Ishikawa (cell line): ENCODE results near the gene DOCK2.

Source experiments
- CEBPB ChIP-seq: IDR thresholded peaks from 2 replicates; pipeline ENCODE4 v1.6.1; 2012
- CREB1 ChIP-seq: IDR thresholded peaks from 2 replicates; pipeline ENCODE4 v1.6.1; 2012; ENCODE audit warnings: low read depth
- EGR1 ChIP-seq: IDR thresholded peaks from 2 replicates; pipeline ENCODE4 v1.6.1; 2012
- EP300 ChIP-seq: IDR thresholded peaks from 2 replicates; pipeline ENCODE4 v1.6.1; 2012; ENCODE audit warnings: borderline replicate concordance
- FOXM1 ChIP-seq: IDR thresholded peaks from 2 replicates; pipeline ENCODE4 v1.6.1; 2012; ENCODE audit warnings: low read depth, borderline replicate concordance
- NFIC ChIP-seq: IDR thresholded peaks from 2 replicates; pipeline ENCODE4 v1.6.1; 2012
- RAD21 ChIP-seq: IDR thresholded peaks from 2 replicates; pipeline ENCODE4 v1.6.1; 2012; ENCODE audit warnings: low read depth
- TAF1 ChIP-seq: IDR thresholded peaks from 2 replicates; pipeline ENCODE4 v1.6.1; 2012; ENCODE audit warnings: low read depth, mild to moderate bottlenecking
- TCF12 ChIP-seq: IDR thresholded peaks from 2 replicates; pipeline ENCODE4 v1.6.1; 2012; ENCODE audit warnings: low read depth
- TEAD4 ChIP-seq: IDR thresholded peaks from 2 replicates; pipeline ENCODE4 v1.6.1; 2012
- YY1 ChIP-seq: IDR thresholded peaks from 2 replicates; pipeline ENCODE4 v1.6.1; 2012; ENCODE audit warnings: low read depth
- ZBTB7A ChIP-seq: IDR thresholded peaks from 2 replicates; pipeline ENCODE4 v1.6.1; 2012; ENCODE audit warnings: low read depth
- TF ChIP-seq, protein P1 (sequence below): IDR thresholded peaks from 2 replicates; pipeline ENCODE4 v1.6.1; 2012
- TF ChIP-seq, protein P2 (sequence below): IDR thresholded peaks from 2 replicates; pipeline ENCODE4 v1.6.1; 2012; ENCODE audit warnings: low read depth, mild to moderate bottlenecking
- TF ChIP-seq, protein P3 (sequence below): IDR thresholded peaks from 2 replicates; pipeline ENCODE4 v1.6.1; 2012

Gene DOCK2

DNA sequence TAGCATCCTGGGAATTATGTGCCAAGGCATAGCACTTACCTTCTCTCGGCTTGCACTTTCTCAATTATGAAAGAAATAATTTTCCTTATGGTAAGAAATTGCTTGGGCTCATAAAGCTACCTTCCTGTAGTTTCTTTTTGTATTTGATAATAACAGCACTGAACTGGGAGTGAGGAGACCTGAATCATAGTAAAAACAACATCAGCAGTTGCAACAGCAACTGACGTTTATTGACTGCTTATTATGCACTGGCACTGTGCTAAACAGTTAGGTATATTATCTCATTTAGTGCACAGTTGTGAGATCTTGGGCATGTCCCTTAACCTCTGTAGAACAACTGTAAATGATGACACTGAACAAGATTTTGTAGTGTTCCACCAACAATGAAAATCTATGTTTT lies 135.2 kb downstream of the DOCK2 start:
- TF ChIP-seq YY1 (no peak), NFIC (no peak), FOXM1 (no peak), TEAD4 (no peak)
- TF ChIP-seq, protein P1, sequence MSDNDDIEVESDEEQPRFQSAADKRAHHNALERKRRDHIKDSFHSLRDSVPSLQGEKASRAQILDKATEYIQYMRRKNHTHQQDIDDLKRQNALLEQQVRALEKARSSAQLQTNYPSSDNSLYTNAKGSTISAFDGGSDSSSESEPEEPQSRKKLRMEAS: no peak

DNA sequence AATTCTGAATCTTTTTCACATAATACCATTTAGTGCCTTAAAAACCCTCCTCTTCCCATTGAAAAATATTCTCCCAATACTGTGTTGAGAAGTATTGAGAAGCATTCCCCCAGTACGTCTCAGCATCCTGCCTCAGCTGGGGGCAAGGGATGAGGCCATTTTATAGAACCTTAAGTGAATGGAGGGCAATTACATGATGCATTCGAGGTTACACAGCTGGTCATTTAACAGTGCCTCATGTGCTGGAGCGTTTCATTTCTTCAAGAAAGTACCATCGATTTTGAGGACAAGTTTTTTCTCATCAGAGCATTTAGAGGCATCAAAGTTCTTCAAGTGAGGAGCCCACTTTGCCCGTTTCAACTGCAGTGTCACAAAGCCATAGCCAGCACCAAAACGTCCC lies 135.6 kb downstream of the DOCK2 start:
- TF ChIP-seq, protein P2, sequence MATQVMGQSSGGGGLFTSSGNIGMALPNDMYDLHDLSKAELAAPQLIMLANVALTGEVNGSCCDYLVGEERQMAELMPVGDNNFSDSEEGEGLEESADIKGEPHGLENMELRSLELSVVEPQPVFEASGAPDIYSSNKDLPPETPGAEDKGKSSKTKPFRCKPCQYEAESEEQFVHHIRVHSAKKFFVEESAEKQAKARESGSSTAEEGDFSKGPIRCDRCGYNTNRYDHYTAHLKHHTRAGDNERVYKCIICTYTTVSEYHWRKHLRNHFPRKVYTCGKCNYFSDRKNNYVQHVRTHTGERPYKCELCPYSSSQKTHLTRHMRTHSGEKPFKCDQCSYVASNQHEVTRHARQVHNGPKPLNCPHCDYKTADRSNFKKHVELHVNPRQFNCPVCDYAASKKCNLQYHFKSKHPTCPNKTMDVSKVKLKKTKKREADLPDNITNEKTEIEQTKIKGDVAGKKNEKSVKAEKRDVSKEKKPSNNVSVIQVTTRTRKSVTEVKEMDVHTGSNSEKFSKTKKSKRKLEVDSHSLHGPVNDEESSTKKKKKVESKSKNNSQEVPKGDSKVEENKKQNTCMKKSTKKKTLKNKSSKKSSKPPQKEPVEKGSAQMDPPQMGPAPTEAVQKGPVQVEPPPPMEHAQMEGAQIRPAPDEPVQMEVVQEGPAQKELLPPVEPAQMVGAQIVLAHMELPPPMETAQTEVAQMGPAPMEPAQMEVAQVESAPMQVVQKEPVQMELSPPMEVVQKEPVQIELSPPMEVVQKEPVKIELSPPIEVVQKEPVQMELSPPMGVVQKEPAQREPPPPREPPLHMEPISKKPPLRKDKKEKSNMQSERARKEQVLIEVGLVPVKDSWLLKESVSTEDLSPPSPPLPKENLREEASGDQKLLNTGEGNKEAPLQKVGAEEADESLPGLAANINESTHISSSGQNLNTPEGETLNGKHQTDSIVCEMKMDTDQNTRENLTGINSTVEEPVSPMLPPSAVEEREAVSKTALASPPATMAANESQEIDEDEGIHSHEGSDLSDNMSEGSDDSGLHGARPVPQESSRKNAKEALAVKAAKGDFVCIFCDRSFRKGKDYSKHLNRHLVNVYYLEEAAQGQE: no peak
- TF ChIP-seq RAD21 (no peak), TEAD4 (no peak), CREB1 (no peak), TCF12 (no peak), EP300 (no peak), EGR1 (no peak)
- TF ChIP-seq, protein P1: no peak
- TF ChIP-seq, protein P3, sequence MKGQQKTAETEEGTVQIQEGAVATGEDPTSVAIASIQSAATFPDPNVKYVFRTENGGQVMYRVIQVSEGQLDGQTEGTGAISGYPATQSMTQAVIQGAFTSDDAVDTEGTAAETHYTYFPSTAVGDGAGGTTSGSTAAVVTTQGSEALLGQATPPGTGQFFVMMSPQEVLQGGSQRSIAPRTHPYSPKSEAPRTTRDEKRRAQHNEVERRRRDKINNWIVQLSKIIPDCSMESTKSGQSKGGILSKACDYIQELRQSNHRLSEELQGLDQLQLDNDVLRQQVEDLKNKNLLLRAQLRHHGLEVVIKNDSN: no peak

DNA sequence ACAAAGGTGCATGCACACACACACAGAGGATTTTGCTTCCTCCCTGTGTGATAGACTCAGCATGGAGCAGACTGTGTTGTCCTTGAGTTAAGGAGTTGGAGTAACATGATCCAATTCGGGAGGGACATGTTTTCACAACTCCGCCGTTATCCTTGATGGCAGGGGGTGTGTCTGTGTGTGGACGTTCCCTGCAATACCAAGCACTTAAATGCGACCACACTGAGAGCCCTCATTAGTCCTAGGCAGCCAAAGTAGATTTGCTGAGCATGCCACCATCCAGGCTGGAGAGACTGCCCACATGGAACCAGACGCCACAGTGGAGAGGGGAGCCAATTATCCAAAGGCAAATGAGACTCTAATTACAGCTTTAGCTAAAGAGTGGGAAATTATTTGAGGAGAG lies 140.1 kb downstream of the DOCK2 start:
- TF ChIP-seq TAF1: no peak
- TF ChIP-seq NFIC: no peak
- no peak for TF ChIP-seq TCF12
- no peak for TF ChIP-seq RAD21
- no peak for TF ChIP-seq EP300
- TF ChIP-seq, protein P3: no peak
- no peak for TF ChIP-seq CEBPB
- no peak for TF ChIP-seq FOXM1
- no peak for TF ChIP-seq TEAD4
- no peak for TF ChIP-seq YY1
- TF ChIP-seq CREB1: no peak
- TF ChIP-seq, protein P1: no peak
- TF ChIP-seq EGR1: no peak
- TF ChIP-seq, protein P2: no peak

DNA sequence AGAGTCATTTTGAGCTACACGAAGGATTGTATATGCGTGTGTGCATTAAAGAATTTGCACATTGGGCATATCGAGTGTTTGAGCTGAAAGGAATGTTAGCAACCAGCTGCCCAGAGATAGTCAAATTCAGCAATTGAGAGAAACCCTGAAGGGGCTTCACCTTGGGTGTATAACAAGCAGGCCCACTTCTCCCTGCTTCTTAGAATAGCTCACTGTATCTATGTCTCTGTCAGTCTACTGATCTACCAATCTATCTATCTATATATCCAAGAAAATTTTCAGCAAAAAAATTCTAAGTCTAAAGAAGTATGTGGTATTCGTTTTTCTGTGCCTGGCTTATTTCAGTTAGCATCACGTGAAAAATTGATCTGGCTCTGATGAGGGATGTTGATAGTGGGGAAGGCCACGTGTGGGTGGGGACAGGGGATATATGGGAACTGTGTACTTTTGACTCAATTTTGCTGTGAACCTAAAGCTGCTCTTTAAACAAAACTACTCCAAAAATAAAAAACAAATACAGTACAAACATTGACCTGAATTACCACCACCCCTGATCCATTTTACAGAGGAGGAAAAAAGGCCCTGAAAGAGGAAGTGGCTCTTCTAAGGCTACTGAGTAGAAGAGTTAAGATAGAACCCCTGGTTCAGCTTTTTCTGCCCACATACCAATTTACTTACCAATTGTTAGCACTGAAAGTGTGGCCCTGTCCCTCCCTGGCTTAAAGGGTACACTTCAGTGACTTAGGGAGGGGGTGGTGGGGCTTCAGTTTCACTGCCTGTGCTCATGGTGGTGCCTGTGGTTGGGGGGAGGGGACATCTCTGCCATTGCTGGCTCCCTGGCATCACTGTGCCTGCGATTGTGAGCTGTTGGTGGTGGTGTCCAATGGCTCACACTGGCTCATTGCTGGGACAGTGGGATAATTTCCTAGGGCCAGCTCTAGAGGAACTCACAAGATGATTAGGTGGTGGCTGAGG lies 141.8 kb downstream of the DOCK2 start:
- no peak for TF ChIP-seq FOXM1
- no peak for TF ChIP-seq CEBPB
- TF ChIP-seq, protein P1: no peak
- TF ChIP-seq EP300: no peak
- no peak for TF ChIP-seq ZBTB7A
- TF ChIP-seq, protein P2: no peak
- no peak for TF ChIP-seq CREB1
- TF ChIP-seq, protein P3: no peak
- no peak for TF ChIP-seq RAD21
- no peak for TF ChIP-seq TAF1
- TF ChIP-seq TCF12: no peak
- no peak for TF ChIP-seq YY1
- no peak for TF ChIP-seq EGR1
- TF ChIP-seq NFIC: no peak
- TF ChIP-seq TEAD4: no peak
